Measurements from ENCODE around the gene C12orf50. TPM values are rescaled to one million over a fixed set of nuclear protein-coding genes. Genes with fewer than 3 reads are reported as not detected.
A peak's percentile ranks its signal among the peaks of the same experiment; 100 is the strongest.

Gene C12orf50
- total and polyA plus RNA-seq, 2 of the 8 experiments (the other 6 are each of a cell fraction or from before 2014, with no cell fraction given) = not detected

- TF ChIP-seq KDM1A (IDR thresholded peaks at IDR 0.05; ENCODE audit: borderline replicate concordance, low read length) (no peak), KDM5A (IDR thresholded peaks at IDR 0.05; ENCODE audit: low read length) (no peak), SRF (IDR thresholded peaks at IDR 0.05; ENCODE audit: low read depth, low read length) (no peak), PHF8 (conservative IDR thresholded peaks at IDR 0.05; ENCODE audit: low read depth, low read length) (peak; percentile 86), TBP (IDR thresholded peaks at IDR 0.05; ENCODE audit: low read depth, low read length) (peak; percentile 61), SIRT6 (IDR thresholded peaks at IDR 0.05; ENCODE audit: low read length) (no peak), BRCA1 (IDR thresholded peaks at IDR 0.05; ENCODE audit: low read depth, low read length) (no peak), YY1 (IDR thresholded peaks at IDR 0.05; ENCODE audit: low read depth, low read length) (no peak), GTF2F1 (IDR thresholded peaks at IDR 0.05; ENCODE audit: borderline replicate concordance, low read depth, low read length) (no peak), CTBP2 (IDR thresholded peaks at IDR 0.05; ENCODE audit: borderline replicate concordance, insufficient read depth, insufficient read length, low read length) (no peak), TAF1 (IDR thresholded peaks at IDR 0.05; ENCODE audit: low read depth, low read length) (peak; percentile 87), TEAD4 (IDR thresholded peaks at IDR 0.05; ENCODE audit: low read depth, low read length) (peak; percentile 22; the same call in 1 of the 2 replicates), EGR1 (IDR thresholded peaks at IDR 0.05; ENCODE audit: borderline replicate concordance, low read depth, low read length) (no peak), CBX8 (IDR thresholded peaks at IDR 0.05; ENCODE audit: borderline replicate concordance, low read depth, low read length) (no peak), SP2 (IDR thresholded peaks at IDR 0.05; ENCODE audit: low read length) (no peak), FOSL1 (IDR thresholded peaks at IDR 0.05; ENCODE audit: insufficient read depth, low read depth, low read length) (no peak), SP4 (IDR thresholded peaks at IDR 0.05; ENCODE audit: low read length) (no peak)
- TF ChIP-seq, protein P1, sequence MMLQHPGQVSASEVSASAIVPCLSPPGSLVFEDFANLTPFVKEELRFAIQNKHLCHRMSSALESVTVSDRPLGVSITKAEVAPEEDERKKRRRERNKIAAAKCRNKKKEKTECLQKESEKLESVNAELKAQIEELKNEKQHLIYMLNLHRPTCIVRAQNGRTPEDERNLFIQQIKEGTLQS (IDR thresholded peaks at IDR 0.05; ENCODE audit: insufficient read depth, low read depth, low read length) = no peak
- TF ChIP-seq, protein P2, sequence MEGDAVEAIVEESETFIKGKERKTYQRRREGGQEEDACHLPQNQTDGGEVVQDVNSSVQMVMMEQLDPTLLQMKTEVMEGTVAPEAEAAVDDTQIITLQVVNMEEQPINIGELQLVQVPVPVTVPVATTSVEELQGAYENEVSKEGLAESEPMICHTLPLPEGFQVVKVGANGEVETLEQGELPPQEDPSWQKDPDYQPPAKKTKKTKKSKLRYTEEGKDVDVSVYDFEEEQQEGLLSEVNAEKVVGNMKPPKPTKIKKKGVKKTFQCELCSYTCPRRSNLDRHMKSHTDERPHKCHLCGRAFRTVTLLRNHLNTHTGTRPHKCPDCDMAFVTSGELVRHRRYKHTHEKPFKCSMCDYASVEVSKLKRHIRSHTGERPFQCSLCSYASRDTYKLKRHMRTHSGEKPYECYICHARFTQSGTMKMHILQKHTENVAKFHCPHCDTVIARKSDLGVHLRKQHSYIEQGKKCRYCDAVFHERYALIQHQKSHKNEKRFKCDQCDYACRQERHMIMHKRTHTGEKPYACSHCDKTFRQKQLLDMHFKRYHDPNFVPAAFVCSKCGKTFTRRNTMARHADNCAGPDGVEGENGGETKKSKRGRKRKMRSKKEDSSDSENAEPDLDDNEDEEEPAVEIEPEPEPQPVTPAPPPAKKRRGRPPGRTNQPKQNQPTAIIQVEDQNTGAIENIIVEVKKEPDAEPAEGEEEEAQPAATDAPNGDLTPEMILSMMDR (IDR thresholded peaks at IDR 0.05; ENCODE audit: control extremely low read depth in 1 of 3, insufficient read depth in 1 of 3, low read depth in 1 of 3, low read length in 3 of 3) = no peak
Observed at GRCh38 chr12:88035271-88035906, 6.2 kb upstream of the C12orf50 start (continued).

Data from H1 (cell line).